HepG2 (cell line): ENCODE data around the gene ARL8B. TPM values are rescaled to one million over a fixed set of nuclear protein-coding genes. Genes with fewer than 3 reads are reported as not detected.
"Not testable (repeated sequence)": the region's sequence is repeated elsewhere in the genome, so short reads cannot be mapped to it uniquely, and the experiment has no call there.

ENCODE experiments used
- ATAC-seq: fragments of 200-7000 bp; cut with Tn5 transposase; 3 replicates; pipeline ENCODE4 v1.9.1; 2020; ENCODE audit warnings: mild to moderate bottlenecking, moderate library complexity
- BruUV-seq: library from RNA; stranded (reverse); fragments of 400-500 nt; replicated peaks from 2 replicates; lab custom pipeline; 2021; lab: Mats Ljungman, UMichigan
- CTCF ChIA-PET: fragments of 300-600 bp; formaldehyde crosslinking; extraction: SDS; loops from one replicate; lab custom pipeline; 2021; ENCODE audit warnings: low total read pairs, inconsistent platforms, low intra/inter-chr PET ratio; lab: Yijun Ruan, JAX
- POLR2A ChIA-PET: fragments of 350-600 bp; sonication (Branson Sonifier 250); formaldehyde crosslinking; loops from one replicate; lab custom pipeline; 2020; ENCODE audit warnings: antibody characterized with exemption, inconsistent platforms; lab: Yijun Ruan, JAX
- DNase-seq: peaks from one replicate; pipeline ENCODE4 v3.0.0-alpha.2; 2015; ENCODE audit warnings: low spot score
- FAIRE-seq: peaks from 3 replicates; lab custom pipeline; 2011; peaks lifted over from hg19 to GRCh38; lab: Jason Lieb, UNC
- H2AFZ ChIP-seq: one replicate; pipeline ENCODE4 v1.6.1; 2011; ENCODE audit warnings: low read length, inconsistent platforms
- H3K27ac ChIP-seq: fragments of 300-600 bp; 3 replicates; pipeline ENCODE4 v1.8.0; 2011; ENCODE audit warnings: mixed run types, mild to moderate bottlenecking, mixed read lengths, low read length, inconsistent platforms; ENCODE audit not compliant: insufficient read depth; ENCODE audit errors: extremely low read length
- H3K27me3 ChIP-seq, 2 experiments: fragments of 200-600 bp in 1 of 2; 2 replicates in 1 of 2; 3 replicates in 1 of 2; pipeline versions ENCODE4 v1.6.0 to v1.8.0; 2011; ENCODE audit warnings: low read length in 2 of 2, mild to moderate bottlenecking in 2 of 2, moderate library complexity in 2 of 2, inconsistent platforms in 1 of 2; ENCODE audit not compliant: insufficient read depth in 2 of 2, control insufficient read depth in 1 of 2
- H3K36me3 ChIP-seq, 2 experiments: fragments of 200-600 bp in 1 of 2; replicated peaks in 1 of 2; 2 replicates in 1 of 2; 3 replicates in 1 of 2; pipeline versions ENCODE4 v1.5.1 to v1.8.0; 2011; ENCODE audit warnings: low read length in 2 of 2, inconsistent platforms in 1 of 2; ENCODE audit not compliant: insufficient read depth in 2 of 2, control insufficient read depth in 1 of 2
- H3K4me1 ChIP-seq: 2 replicates; pipeline ENCODE4 v1.5.1; 2012; ENCODE audit warnings: low read length, inconsistent platforms; ENCODE audit not compliant: insufficient read depth
- H3K4me2 ChIP-seq: 2 replicates; pipeline ENCODE4 v1.6.0; 2011; ENCODE audit warnings: low read depth, low read length, inconsistent platforms
- H3K4me3 ChIP-seq, 3 experiments: fragments of 200-600 bp in 1 of 3; sonication (generic), shearing (Covaris generic) in 1 of 3; replicated peaks in 1 of 3; 2 replicates each; pipeline ENCODE4 v1.5.1; 2011 to 2016; ENCODE audit warnings: low read length in 3 of 3, inconsistent platforms in 2 of 3, low read depth in 2 of 3, mild to moderate bottlenecking in 2 of 3, control low read depth in 1 of 3, mixed read lengths in 1 of 3; ENCODE audit not compliant: insufficient read depth in 1 of 3
- H3K79me2 ChIP-seq: one replicate; pipeline ENCODE4 v1.6.1; 2011; ENCODE audit warnings: low read length, inconsistent platforms; ENCODE audit not compliant: insufficient read depth
- H3K9ac ChIP-seq: 2 replicates; pipeline ENCODE4 v1.6.0; 2011; ENCODE audit warnings: mild to moderate bottlenecking, low read depth, low read length, inconsistent platforms; ENCODE audit not compliant: insufficient read depth
- H3K9me3 ChIP-seq: 2 replicates; pipeline ENCODE4 v1.5.1; 2012; ENCODE audit warnings: mild to moderate bottlenecking, low read length
- H4K20me1 ChIP-seq: 2 replicates; pipeline ENCODE4 v1.6.0; 2011; ENCODE audit warnings: inconsistent platforms, mild to moderate bottlenecking, low read length, moderate library complexity; ENCODE audit not compliant: insufficient read depth
- GLI4 ChIP-seq: sonication (generic); formaldehyde crosslinking; IDR thresholded peaks from 2 replicates; pipeline ENCODE4 v1.5.1; 2020; ENCODE audit warnings: missing genetic modification reagents, mild to moderate bottlenecking, moderate library complexity, borderline replicate concordance
- POGZ ChIP-seq: sonication (generic); formaldehyde crosslinking; IDR thresholded peaks from 2 replicates; pipeline ENCODE4 v1.4.0; 2020; ENCODE audit warnings: mild to moderate bottlenecking, missing genetic modification reagents
- RBM22 ChIP-seq: fragments of 200-400 bp; formaldehyde crosslinking; optimal IDR thresholded peaks from 2 replicates; pipeline ENCODE3; 2017; ENCODE audit warnings: mild to moderate bottlenecking, low read length, moderate library complexity
- REST ChIP-seq, 2 experiments: IDR thresholded peaks; 2 replicates each; pipeline ENCODE4 v1.6.1; 2011 to 2012; ENCODE audit warnings: low read length in 2 of 2, borderline replicate concordance in 1 of 2, low read depth in 1 of 2, mild to moderate bottlenecking in 1 of 2, moderate library complexity in 1 of 2
- RFXANK ChIP-seq: IDR thresholded peaks from 2 replicates; pipeline ENCODE4 v1.6.1; 2016
- ZNF678 ChIP-seq: sonication (generic); formaldehyde crosslinking; IDR thresholded peaks from 2 replicates; pipeline ENCODE4 v1.4.0; 2020; ENCODE audit warnings: mild to moderate bottlenecking, missing genetic modification reagents
- WGBS: methylation state at CpG from one replicate; pipeline ENCODE4 v1.1.6; 2017; ENCODE audit warnings: low lambda C conversion rate; 5-methylcytosine and 5-hydroxymethylcytosine counted together
- in situ Hi-C: cut with HindIII; loops from 2 replicates; pipeline ENCODE4 v1.10.0; 2017; ENCODE audit warnings: low pct_unique_long_range_greater_than_20kb; ENCODE audit not compliant: extremely low pct_ligation_motif_present
- intact Hi-C: fragments of 100-400 bp; cut with micrococcal nuclease; formaldehyde crosslinking; loops from one replicate; pipeline ENCODE4 v1.10.0; 2022; ENCODE audit not compliant: unreplicated experiment
- polyA plus RNA-seq, 8 experiments: library from polyadenylated mRNA; depleted of rRNA in 3 of 8; stranded (reverse) in 7 of 8; unstranded in 1 of 8; fragments of >200 nt; fragmentation: Illumina TruSeq in 4 of 8; extraction: Trizol in 4 of 8; gene quantifications; 2 replicates each; pipeline versions ENCODE4 v1.2.1 to v1.2.3, GENCODE V29; 2011 to 2016; ENCODE audit warnings: low read depth in 4 of 8, missing spikeins in 1 of 8, mixed read lengths in 1 of 8; ENCODE audit not compliant: insufficient read depth in 1 of 8
- total RNA-seq, 5 experiments: library from RNA; depleted of rRNA; stranded (reverse); fragments of >200 nt; fragmentation: Illumina TruSeq; extraction: Trizol; gene quantifications; 2 replicates each; pipeline ENCODE4 v1.2.3, GENCODE V29; 2016; ENCODE audit warnings: low read depth in 1 of 5

ARL8B gene
- total and polyA plus RNA-seq, 2 of the 13 experiments (the other 11 are each of a cell fraction or from before 2014, with no cell fraction given): 23.5 to 30.4 TPM

GRCh38 chr3:5181469-5182141 lies 59.5 kb downstream of the ARL8B start:
- ChIA-PET POLR2A (no interaction called here), CTCF (no interaction called here)
- in situ Hi-C loops (no loop called here), intact Hi-C loops (loop anchor here (10.0 kb wide), 1 partner anchor 197 kb away; no protein-coding TSS in a partner anchor)
- Histone ChIP-seq H3K4me2 (no peak overlapping the region), H3K4me3 (no peak overlapping the region), H3K4me1 (peaks cover 16% of the 10 kb centered on the region), H3K79me2 (peaks cover 6% of the 10 kb centered on the region), H4K20me1 (no peaks in the 10 kb centered on the region), H3K9me3 (no peaks in the 10 kb centered on the region), H3K27ac (no peak overlapping the region), H2AFZ (no peak overlapping the region), H3K9ac (no peak overlapping the region), H3K36me3 (peaks cover 5 to 46% of the 10 kb centered on the region in 2 experiments), H3K27me3 (no peaks in the 10 kb centered on the region)
- ATAC-seq (no peak), FAIRE-seq (no peak), DNase-seq (no peak)
- 96% methylated on average over 2 of the region's 2 CpGs for WGBS
- TF ChIP-seq ZNF678 (CRISPR knock-in tag) (no peak), POGZ (no peak), REST (IDR thresholded peaks at IDR 0.05; ENCODE audit: borderline replicate concordance in 1 of 2, low read depth in 1 of 2, low read length in 2 of 2) (no peak), RFXANK (CRISPR knock-in tag) (no peak), RBM22 (peak; percentile 46), GLI4 (CRISPR knock-in tag) (no peak)
- BruUV-seq: no TSS peak

- peaks cover 16% of the 10 kb centered on the region for H3K4me1 ChIP-seq
- ATAC-seq, H4K20me1 ChIP-seq, FAIRE-seq, in situ Hi-C loops, H3K9ac ChIP-seq, CTCF ChIA-PET, H3K4me3 ChIP-seq, BruUV-seq, H2AFZ ChIP-seq, H3K27ac ChIP-seq, DNase-seq, POLR2A ChIA-PET, H3K27me3 ChIP-seq, H3K9me3 ChIP-seq, H3K4me2 ChIP-seq: not testable (repeated sequence)
- H3K36me3 ChIP-seq: peaks cover 1 to 28% of the 10 kb centered on the region in 2 experiments; a peak in 3 of 5 replicates
- intact Hi-C loops: loop anchor here (10.0 kb wide), 1 partner anchor 199 kb away; no protein-coding TSS in a partner anchor
- H3K79me2 ChIP-seq: peaks cover 15% of the 10 kb centered on the region
- 98% methylated on average over 12 of the region's 12 CpGs for WGBS
Measured at GRCh38 chr3:5183714-5184113, 61.6 kb downstream of the ARL8B start.
